ENCODE measurements around the gene SMAP2.

DNA sequence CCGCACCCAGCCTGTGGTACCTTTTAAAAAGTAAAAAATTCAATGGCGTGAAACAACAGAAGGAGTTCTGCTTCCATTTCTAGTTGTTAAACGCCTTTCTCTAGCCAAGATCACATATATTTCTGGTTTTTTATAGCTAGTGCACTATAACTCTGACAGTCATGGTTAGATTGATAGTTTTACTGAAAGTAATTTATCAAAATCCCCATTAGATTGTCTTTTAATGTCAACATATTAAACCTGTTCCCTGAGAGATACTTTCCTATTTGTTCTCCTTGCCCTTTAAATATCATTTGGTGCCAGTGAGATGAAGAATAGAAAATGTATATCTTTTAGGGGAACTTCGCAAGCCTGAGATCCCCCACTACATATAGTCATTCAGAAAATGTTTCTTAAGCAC, 7.3 kb downstream of the SMAP2 start:
- no peak for TF ChIP-seq TAF1 (IDR thresholded peaks at IDR 0.05; ENCODE audit: low read depth, low read length)
- no peak for TF ChIP-seq POLR2A (IDR thresholded peaks at IDR 0.05; ENCODE audit: low read depth, low read length)
- TF ChIP-seq SPI1 (IDR thresholded peaks at IDR 0.05; ENCODE audit: low read depth, low read length) = no peak
- TF ChIP-seq POLR2AphosphoS5 (IDR thresholded peaks at IDR 0.05; ENCODE audit: low read depth, low read length) = no peak
- TF ChIP-seq PAX5 (IDR thresholded peaks at IDR 0.05; ENCODE audit: insufficient read depth, low read length, severe bottlenecking) = no peak
